GM15510 (cell line): ENCODE results near the gene NR5A2.

Experiments used
- POLR2A ChIP-seq: IDR thresholded peaks from 3 replicates; pipeline ENCODE4 v1.6.1; 2011; ENCODE audit warnings: borderline replicate concordance; ENCODE audit not compliant: insufficient read length; ENCODE audit errors: extremely low read depth

The NR5A2 gene

GRCh38 chr1:200211157-200211556, 183.6 kb downstream of the NR5A2 start:
- no peak for TF ChIP-seq POLR2A

DNA sequence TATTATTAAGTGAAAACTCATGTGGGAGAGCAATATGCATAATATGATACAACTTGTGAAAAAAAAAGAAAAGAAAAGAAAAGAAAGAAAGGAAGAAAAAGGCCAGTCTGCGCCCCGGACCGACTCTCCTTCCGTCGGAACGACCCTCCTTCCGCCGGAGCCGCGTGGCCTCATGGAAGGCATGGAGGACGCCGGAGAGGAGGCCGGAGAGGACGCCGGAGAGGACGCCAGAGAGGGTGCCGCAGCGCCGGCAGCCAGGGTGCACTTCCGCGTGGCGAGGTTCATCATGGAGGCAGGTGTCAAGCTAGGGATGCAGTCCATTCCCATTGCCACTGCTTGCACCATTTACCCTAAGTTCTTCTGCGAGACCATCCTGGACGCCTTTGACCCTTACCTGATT, 185.9 kb downstream of the NR5A2 start:
- TF ChIP-seq POLR2A = no peak

- no peak for TF ChIP-seq POLR2A
These were observed 186.4 kb downstream of the NR5A2 start for GRCh38 chr1:200213921-200214320.

DNA sequence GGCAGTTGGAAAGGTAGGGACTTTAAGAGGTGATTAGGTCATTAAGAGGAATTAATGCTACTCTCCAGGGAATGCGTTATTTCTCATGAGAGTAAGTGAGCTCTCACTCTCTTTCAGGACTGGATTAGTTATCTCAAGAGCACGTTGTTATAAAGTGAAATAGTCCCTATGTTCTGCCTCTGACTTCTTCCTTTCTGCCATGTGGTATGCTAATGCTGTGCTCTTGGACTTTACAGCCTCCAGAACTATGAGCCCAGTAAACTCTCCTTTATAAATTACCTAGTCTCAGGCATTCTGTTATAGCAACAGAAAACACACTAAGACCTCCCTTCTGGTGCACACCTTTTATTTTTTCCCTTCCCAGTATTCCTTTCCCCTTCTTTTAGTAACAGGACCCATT, 187.8 kb downstream of the NR5A2 start:
- TF ChIP-seq POLR2A = no peak

- TF ChIP-seq POLR2A = no peak
These were observed 190.2 kb downstream of the NR5A2 start for GRCh38 chr1:200217703-200218102.

DNA sequence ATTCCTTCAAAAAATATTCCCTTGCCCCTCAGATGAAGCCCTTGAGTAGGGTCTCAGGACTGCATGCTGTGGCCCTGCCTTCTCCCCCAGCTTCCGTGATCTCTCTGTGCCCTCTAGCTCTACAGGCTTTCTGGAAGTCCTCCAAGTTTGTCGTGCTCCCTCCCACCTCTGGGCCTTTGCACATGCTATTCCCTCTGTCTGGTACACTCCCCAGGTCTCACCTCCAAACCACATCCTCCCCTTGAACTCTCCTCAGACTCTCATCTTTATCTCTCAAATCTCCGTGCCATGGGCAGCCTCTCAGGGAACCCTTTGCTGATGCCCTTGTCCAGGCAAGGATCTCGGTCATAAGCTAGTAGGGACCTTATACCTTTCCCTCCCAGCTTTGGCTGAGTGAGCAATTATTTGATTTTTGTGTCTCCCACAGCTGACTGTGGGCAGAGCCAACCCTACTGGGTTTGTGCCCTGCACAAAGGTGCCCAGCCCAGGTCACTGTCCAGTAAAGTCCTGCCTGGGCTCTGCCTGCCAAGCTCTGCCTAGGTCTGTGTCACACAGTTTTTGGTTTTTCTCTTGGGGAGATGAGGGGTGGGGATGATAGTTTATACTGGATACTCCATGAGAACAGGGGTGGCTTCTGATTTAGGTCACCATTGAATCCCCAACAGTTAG, 194.2 kb downstream of the NR5A2 start:
- no peak for TF ChIP-seq POLR2A

GRCh38 chr1:200223207-200223606, 195.7 kb downstream of the NR5A2 start:
- TF ChIP-seq POLR2A = no peak

DNA sequence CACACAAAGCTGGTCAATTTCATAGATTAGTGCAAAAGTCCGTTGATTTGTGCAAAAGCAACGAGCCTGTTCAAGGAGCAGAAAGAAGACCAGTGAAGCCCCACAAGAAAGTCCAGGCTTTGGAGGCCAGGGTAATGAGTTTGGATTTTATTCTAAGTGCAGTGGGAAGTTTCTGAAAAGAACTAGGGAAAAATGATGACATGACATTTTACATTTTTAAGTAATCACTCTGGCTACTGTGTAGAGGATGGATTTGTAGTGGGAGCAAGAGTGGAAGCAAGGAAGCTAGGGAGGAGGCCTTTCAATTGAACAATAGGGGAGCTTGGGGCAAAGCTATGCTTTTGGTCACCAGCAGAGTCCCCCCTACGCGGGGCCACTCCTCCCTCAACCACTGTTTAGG, 196.1 kb downstream of the NR5A2 start:
- no peak for TF ChIP-seq POLR2A

DNA sequence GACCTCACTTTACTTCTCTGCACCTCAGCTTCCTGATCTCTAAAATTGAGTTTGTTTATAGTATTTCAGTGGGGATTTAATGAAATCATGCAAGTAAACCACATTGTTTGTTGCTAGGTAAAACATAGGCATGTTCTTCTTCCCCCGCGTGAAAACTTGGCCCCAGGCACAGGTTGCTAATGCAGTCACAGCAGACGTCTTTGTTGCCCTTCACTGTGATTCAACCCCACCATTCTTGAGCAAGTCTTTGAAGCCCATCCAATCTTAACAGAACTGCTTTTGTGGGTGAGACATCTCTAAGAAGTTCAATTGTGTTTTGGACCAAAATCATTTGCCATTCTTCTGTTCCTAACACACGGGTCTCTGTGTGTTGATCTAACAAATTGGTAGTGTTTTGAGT, 196.8 kb downstream of the NR5A2 start:
- TF ChIP-seq POLR2A = no peak

GRCh38 chr1:200226268-200226968, 198.9 kb downstream of the NR5A2 start:
- TF ChIP-seq POLR2A = no peak

- TF ChIP-seq POLR2A = no peak
These were observed 199.4 kb downstream of the NR5A2 start for GRCh38 chr1:200226969-200227303.
